H1 (cell line): ENCODE results near the gene SART1. TPM values are rescaled to one million over a fixed set of nuclear protein-coding genes. Genes with fewer than 3 reads are reported as not detected.
A peak's percentile ranks its signal among the peaks of the same experiment; 100 is the strongest.

Experiments used
- CTCF ChIA-PET: fragments of 300-600 bp; sonication (Branson Sonifier 250); formaldehyde crosslinking; loops from one replicate; lab custom pipeline; 2021; ENCODE audit not compliant: partially characterized antibody; lab: Charles Lee
- POLR2A ChIA-PET: fragments of 300-600 bp; sonication (Branson Sonifier 250); formaldehyde crosslinking; loops from one replicate; lab custom pipeline; 2021; ENCODE audit warnings: inconsistent platforms; ENCODE audit not compliant: partially characterized antibody; lab: Charles Lee
- DNase-seq, 2 experiments: peaks; one replicate each; pipeline versions ENCODE4 v3.0.0 to v3.0.0-alpha.2; 2010 to 2022; ENCODE audit warnings: low spot score in 2 of 2, low read depth in 1 of 2, mixed read lengths in 1 of 2
- FAIRE-seq: peaks from 2 replicates; lab custom pipeline; 2011; peaks lifted over from hg19 to GRCh38; lab: Jason Lieb, UNC
- H2AFZ ChIP-seq: 2 replicates; pipeline ENCODE4 v1.8.1; 2012; ENCODE audit warnings: low read length, inconsistent platforms
- H2AK5ac ChIP-seq: 2 replicates; pipeline ENCODE4 v1.6.1; 2013; ENCODE audit warnings: low read depth, low read length
- H2BK120ac ChIP-seq: replicated peaks from 2 replicates; pipeline ENCODE3; 2013; ENCODE audit warnings: low read depth, low read length, inconsistent platforms
- H2BK12ac ChIP-seq: 2 replicates; pipeline ENCODE4 v1.6.1; 2013; ENCODE audit warnings: low read depth, low read length
- H2BK15ac ChIP-seq: 2 replicates; pipeline ENCODE4 v1.6.1; 2013; ENCODE audit warnings: low read length
- H2BK20ac ChIP-seq: 2 replicates; pipeline ENCODE4 v1.6.1; 2013; ENCODE audit warnings: low read length
- H2BK5ac ChIP-seq: 2 replicates; pipeline ENCODE4 v1.6.1; 2013; ENCODE audit warnings: low read depth, low read length
- H3K14ac ChIP-seq: 2 replicates; pipeline ENCODE4 v1.6.1; 2013; ENCODE audit warnings: inconsistent platforms; ENCODE audit not compliant: insufficient read length
- H3K18ac ChIP-seq: 2 replicates; pipeline ENCODE4 v1.6.1; 2013; ENCODE audit warnings: low read length; ENCODE audit errors: extremely low read depth
- H3K23ac ChIP-seq: 2 replicates; pipeline ENCODE4 v1.6.1; 2013; ENCODE audit warnings: inconsistent platforms; ENCODE audit not compliant: insufficient read length
- H3K23me2 ChIP-seq: 2 replicates; pipeline ENCODE4 v1.6.1; 2013; ENCODE audit warnings: low read depth, low read length
- H3K27ac ChIP-seq: 2 replicates; pipeline ENCODE4 v1.6.1; 2011; ENCODE audit warnings: low read depth, low read length, inconsistent platforms
- H3K27me3 ChIP-seq, 4 experiments: replicated peaks in 1 of 4; 1 replicate in 1 of 4; 2 replicates in 3 of 4; pipeline versions ENCODE4 v1.6.1 to v1.8.1; 2011 to 2013; ENCODE audit warnings: low read length in 3 of 4, mild to moderate bottlenecking in 3 of 4, inconsistent platforms in 2 of 4, mixed read lengths in 2 of 4, moderate library complexity in 1 of 4; ENCODE audit not compliant: control insufficient read depth in 3 of 4, insufficient read depth in 3 of 4; ENCODE audit errors: extremely low read depth in 1 of 4
- H3K36me3 ChIP-seq, 4 experiments: 2 replicates each; pipeline versions ENCODE4 v1.6.1 to v1.8.1; 2011 to 2013; ENCODE audit warnings: mild to moderate bottlenecking in 4 of 4, low read length in 3 of 4, moderate library complexity in 2 of 4, control low read depth in 1 of 4, inconsistent platforms in 1 of 4; ENCODE audit not compliant: insufficient read depth in 4 of 4, control insufficient read depth in 2 of 4
- H3K4ac ChIP-seq: replicated peaks from 2 replicates; pipeline ENCODE3; 2013; ENCODE audit warnings: low read length, low read depth, mixed read lengths, inconsistent platforms; ENCODE audit not compliant: insufficient read length
- H3K4me1 ChIP-seq, 4 experiments: replicated peaks in 1 of 4; 1 replicate in 1 of 4; 2 replicates in 3 of 4; pipeline versions ENCODE4 v1.6.1 to v1.8.1; 2011 to 2013; ENCODE audit warnings: low read length in 3 of 4, inconsistent platforms in 2 of 4, mixed read lengths in 1 of 4; ENCODE audit not compliant: insufficient read depth in 4 of 4, control insufficient read depth in 3 of 4
- H3K4me2 ChIP-seq, 2 experiments: 2 replicates each; pipeline versions ENCODE4 v1.6.1 to v1.8.1; 2011 to 2013; ENCODE audit warnings: low read depth in 2 of 2, low read length in 2 of 2, control low read depth in 1 of 2, inconsistent platforms in 1 of 2, mild to moderate bottlenecking in 1 of 2; ENCODE audit not compliant: insufficient read depth in 1 of 2
- H3K4me3 ChIP-seq, 4 experiments: fragments of 200-600, 300-600 bp in 1 of 4; sonication (generic), shearing (Covaris generic), sonication (Bioruptor Twin) in 1 of 4; 2 replicates each; pipeline versions ENCODE4 v1.5.1 to v1.8.1; 2011 to 2016; ENCODE audit warnings: low read length in 4 of 4, low read depth in 3 of 4, control low read depth in 2 of 4, inconsistent platforms in 2 of 4, mild to moderate bottlenecking in 2 of 4, mixed read lengths in 1 of 4, moderate library complexity in 1 of 4; ENCODE audit not compliant: insufficient read depth in 2 of 4; ENCODE audit errors: extremely low read depth in 1 of 4
- H3K56ac ChIP-seq: replicated peaks from 2 replicates; pipeline ENCODE3; 2013; ENCODE audit warnings: low read depth, mild to moderate bottlenecking, mixed read lengths, low read length, inconsistent platforms; ENCODE audit not compliant: insufficient read length
- H3K79me1 ChIP-seq: 2 replicates; pipeline ENCODE4 v1.6.1; 2013; ENCODE audit warnings: low read depth, low read length, control low read depth
- H3K79me2 ChIP-seq, 2 experiments: 2 replicates each; pipeline versions ENCODE4 v1.6.1 to v1.8.1; 2012 to 2013; ENCODE audit warnings: low read length in 2 of 2, mild to moderate bottlenecking in 2 of 2, inconsistent platforms in 1 of 2; ENCODE audit not compliant: insufficient read depth in 2 of 2, control insufficient read depth in 1 of 2
- H3K9ac ChIP-seq, 4 experiments: replicated peaks in 1 of 4; 1 replicate in 1 of 4; 2 replicates in 3 of 4; pipeline versions ENCODE4 v1.6.1 to v1.8.1; 2011 to 2013; ENCODE audit warnings: low read depth in 3 of 4, low read length in 3 of 4, control low read depth in 2 of 4, mild to moderate bottlenecking in 2 of 4, moderate library complexity in 2 of 4, inconsistent platforms in 1 of 4; ENCODE audit errors: extremely low read depth in 1 of 4
- H3K9me3 ChIP-seq, 2 experiments: 2 replicates each; pipeline versions ENCODE4 v1.6.1 to v1.8.1; 2012 to 2013; ENCODE audit warnings: mild to moderate bottlenecking in 2 of 2, moderate library complexity in 2 of 2, control low read depth in 1 of 2, inconsistent platforms in 1 of 2, low read depth in 1 of 2, low read length in 1 of 2, mixed read lengths in 1 of 2; ENCODE audit not compliant: insufficient read depth in 2 of 2
- H4K20me1 ChIP-seq, 2 experiments: replicated peaks in 1 of 2; 2 replicates each; pipeline versions ENCODE3 to v1.8.1; 2011 to 2013; ENCODE audit warnings: inconsistent platforms in 2 of 2, low read length in 2 of 2, mild to moderate bottlenecking in 1 of 2; ENCODE audit not compliant: insufficient read depth in 2 of 2, control insufficient read depth in 1 of 2
- H4K5ac ChIP-seq: 2 replicates; pipeline ENCODE4 v1.6.1; 2013; ENCODE audit warnings: low read length, low read depth, mixed read lengths, inconsistent platforms; ENCODE audit not compliant: insufficient read length
- H4K8ac ChIP-seq: 2 replicates; pipeline ENCODE4 v1.8.0; 2013; ENCODE audit warnings: mild to moderate bottlenecking, moderate library complexity, low read length, inconsistent platforms; ENCODE audit not compliant: insufficient read depth; ENCODE audit errors: extremely low read depth
- H4K91ac ChIP-seq: replicated peaks from 2 replicates; pipeline ENCODE3; 2013; ENCODE audit warnings: low read length, mixed read lengths, inconsistent platforms; ENCODE audit not compliant: insufficient read length
- ASH2L ChIP-seq: fragments of 200-600, 300-600 bp; sonication (generic); IDR thresholded peaks from one replicate; pipeline ENCODE4 v1.7.1; 2017; ENCODE audit warnings: low read length
- ATF3 ChIP-seq: IDR thresholded peaks from 2 replicates; pipeline ENCODE4 v1.6.1; 2011; ENCODE audit warnings: low read depth, mild to moderate bottlenecking, low read length; ENCODE audit not compliant: insufficient read depth
- GABPA ChIP-seq: IDR thresholded peaks from 2 replicates; pipeline ENCODE4 v1.6.1; 2011; ENCODE audit warnings: mild to moderate bottlenecking, low read length, moderate library complexity, borderline replicate concordance; ENCODE audit not compliant: insufficient read depth
- HDAC6 ChIP-seq: IDR thresholded peaks from one replicate; pipeline ENCODE4 v1.7.1; 2012; ENCODE audit warnings: low read depth, mild to moderate bottlenecking, inconsistent platforms, low read length, moderate library complexity
- KDM4A ChIP-seq: IDR thresholded peaks from one replicate; pipeline ENCODE4 v1.7.1; 2012; ENCODE audit warnings: low read depth, mild to moderate bottlenecking, moderate library complexity, low read length, inconsistent platforms; ENCODE audit not compliant: severe bottlenecking
- PHF8 ChIP-seq: fragments of 200-600 bp; sonication (generic); conservative IDR thresholded peaks from 2 replicates; pipeline ENCODE4 v1.7.1; 2012; ENCODE audit warnings: low read depth, mild to moderate bottlenecking, inconsistent platforms, low read length, moderate library complexity
- RFX5 ChIP-seq: IDR thresholded peaks from 2 replicates; pipeline ENCODE4 v1.6.1; 2011; ENCODE audit warnings: low read depth, low read length, improper control_type of control experiment, borderline replicate concordance
- SIN3A ChIP-seq, 2 experiments: IDR thresholded peaks in 1 of 2; conservative IDR thresholded peaks in 1 of 2; 2 replicates each; pipeline ENCODE4 v1.6.1; 2011 to 2012; ENCODE audit warnings: low read length in 2 of 2, improper control_type of control experiment in 1 of 2, low read depth in 1 of 2, mild to moderate bottlenecking in 1 of 2
- SP1 ChIP-seq: IDR thresholded peaks from 2 replicates; pipeline ENCODE4 v1.6.1; 2011; ENCODE audit warnings: low read depth, low read length
- YY1 ChIP-seq: IDR thresholded peaks from 2 replicates; pipeline ENCODE4 v1.6.1; 2011; ENCODE audit warnings: low read depth, mild to moderate bottlenecking, low read length
- WGBS, 2 experiments: shearing (Covaris generic) in 1 of 2; methylation state at CpG; one replicate each; pipeline versions ENCODE4 v1.1.6 to v1.1.7; 2013 to 2015; ENCODE audit warnings: low lambda C conversion rate in 2 of 2, mixed read lengths in 2 of 2, inconsistent platforms in 1 of 2, low coverage in 1 of 2, missing lambda C conversion rate in 1 of 2; ENCODE audit not compliant: insufficient replicate concordance in 2 of 2, insufficient coverage in 1 of 2, insufficient read length in 1 of 2; ENCODE audit errors: extremely low coverage in 1 of 2, missing lambda C conversion rate in 1 of 2; 5-methylcytosine and 5-hydroxymethylcytosine counted together
- polyA plus RNA-seq, 7 experiments: library from polyadenylated mRNA; depleted of rRNA in 3 of 7; stranded (reverse) in 5 of 7; unstranded in 2 of 7; fragments of >200 nt in 5 of 7; fragments of 200-250 nt in 2 of 7; gene quantifications; 1 replicate in 5 of 7; 2 replicates in 1 of 7; 4 replicates in 1 of 7; pipeline versions ENCODE4 v1.2.1 to v1.2.3, GENCODE V29; 2011 to 2013; ENCODE audit warnings: missing spikeins in 2 of 7, mixed read lengths in 2 of 7
- total RNA-seq: library from RNA; stranded (reverse); fragmentation: NEBNext Ultra II Directional; extraction: Animal tissue kit (Norgen Biotek cat#: 25700); gene quantifications from 2 replicates; pipeline ENCODE4 v1.2.1, GENCODE V29; 2021
- TF ChIP-seq, protein P1 (sequence below): IDR thresholded peaks from 2 replicates; pipeline ENCODE4 v1.6.1; 2011; ENCODE audit warnings: low read length, improper control_type of control experiment

Gene SART1
- total and polyA plus RNA-seq, 2 of the 8 experiments (the other 6 are each of a cell fraction or from before 2014, with no cell fraction given), result 9.7 to 46.1 TPM

GRCh38 chr11:65928667-65929066 is 32.9 kb upstream of the SART1 start:
- no peak overlapping the region; the same call in 1 of the 2 replicates for H2BK5ac ChIP-seq
- H2BK15ac ChIP-seq, result no peak overlapping the region
- H3K79me1 ChIP-seq, result no peaks in the 10 kb centered on the region
- TF ChIP-seq HDAC6 (no peak), RFX5 (no peak), ASH2L (no peak), GABPA (no peak), YY1 (no peak), SP1 (no peak), PHF8 (no peak), ATF3 (no peak), SIN3A (conservative IDR thresholded peaks at IDR 0.05 in 1 of 2, IDR thresholded peaks at IDR 0.05 in 1 of 2; ENCODE audit: low read depth in 1 of 2, low read length in 2 of 2) (no peak), KDM4A (no peak)
- TF ChIP-seq, protein P1, sequence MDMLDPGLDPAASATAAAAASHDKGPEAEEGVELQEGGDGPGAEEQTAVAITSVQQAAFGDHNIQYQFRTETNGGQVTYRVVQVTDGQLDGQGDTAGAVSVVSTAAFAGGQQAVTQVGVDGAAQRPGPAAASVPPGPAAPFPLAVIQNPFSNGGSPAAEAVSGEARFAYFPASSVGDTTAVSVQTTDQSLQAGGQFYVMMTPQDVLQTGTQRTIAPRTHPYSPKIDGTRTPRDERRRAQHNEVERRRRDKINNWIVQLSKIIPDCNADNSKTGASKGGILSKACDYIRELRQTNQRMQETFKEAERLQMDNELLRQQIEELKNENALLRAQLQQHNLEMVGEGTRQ, result no peak
- TF ChIP-seq, all 59 proteins: peak for 0
- Histone ChIP-seq H3K4me3 (no peak overlapping the region), H3K23me2 (no peaks in the 10 kb centered on the region), H4K20me1 (no peaks in the 10 kb centered on the region), H3K27ac (no peak overlapping the region), H3K9me3 (no peaks in the 10 kb centered on the region), H2AK5ac (no peak overlapping the region), H3K4me1 (peaks cover 0 to 8% (median 5%) of the 10 kb centered on the region in 4 experiments; a peak in 5 of 7 replicates), H3K4ac (no peak overlapping the region), H3K4me2 (no peak overlapping the region), H3K56ac (no peak overlapping the region), H3K18ac (no peak overlapping the region), H4K91ac (no peak overlapping the region), H3K36me3 (no peaks in the 10 kb centered on the region), H2AFZ (no peak overlapping the region), H3K14ac (no peak overlapping the region), H3K9ac (no peak overlapping the region), H2BK12ac (0 out of 2 replicates have a peak overlapping the region, but pooled peaks have one; percentile 43), H2BK120ac (no peak overlapping the region), H2BK20ac (no peak overlapping the region), H3K27me3 (no peaks in the 10 kb centered on the region), H3K79me2 (no peaks in the 10 kb centered on the region), H3K23ac (no peak overlapping the region), H4K5ac (no peak overlapping the region), H4K8ac (no peak overlapping the region)
- DNase-seq (no peak), FAIRE-seq (no peak)
- CTCF ChIA-PET, result interaction anchor here (0.6 to 1.1 kb wide), 2 partner anchors 15 to 80 kb away, joined by 3 read pairs; no protein-coding TSS in a partner anchor
- POLR2A ChIA-PET, result interaction anchor here (1.0 to 2.1 kb wide), 4 partner anchors 9 to 69 kb away, joined by 3 to 10 read pairs (median 6); partner anchors contain the start of genes MUS81 and SART1
- WGBS, 2 experiments, result 88% methylated on average over 6 of the region's 6 CpGs; no CpG with 5 or more reads in 1 of the 2 experiments
